Astrocyte of the cerebellum (primary cell): Measurements from ENCODE around the gene LYST.
"Not testable (repeated sequence)": the region's sequence is repeated elsewhere in the genome, so short reads cannot be mapped to it uniquely, and the experiment has no call there.

ENCODE experiments used
- DNase-seq: peaks from one replicate; pipeline ENCODE4 v3.0.0-alpha.2; 2011; ENCODE audit warnings: low read depth
- H3K4me3 ChIP-seq: 2 replicates; pipeline ENCODE4 v1.5.1; 2011; ENCODE audit warnings: mild to moderate bottlenecking, low read depth, low read length, moderate library complexity
- CTCF ChIP-seq: IDR thresholded peaks from 2 replicates; pipeline ENCODE4 v1.5.1; 2012; ENCODE audit warnings: low read length, low read depth, moderate library complexity, mild to moderate bottlenecking; ENCODE audit errors: missing control alignments
- in situ Hi-C: cut with HindIII; loops from 2 replicates; pipeline ENCODE4 v1.10.0; 2017; ENCODE audit warnings: low sequenced_read_pairs

The LYST gene

GRCh38 chr1:235854347-235854746 lies 12.4 kb downstream of the LYST start:
- H3K4me3 ChIP-seq: no peak overlapping the region
- no peak for TF ChIP-seq CTCF
- no peak for DNase-seq
- in situ Hi-C loops: no loop called here

- no peak for DNase-seq
- no peak for TF ChIP-seq CTCF
- in situ Hi-C loops: no loop called here
- H3K4me3 ChIP-seq: no peak overlapping the region
Measured at GRCh38 chr1:235853653-235854052, 13.1 kb downstream of the LYST start.

GRCh38 chr1:235852887-235853286 lies 13.8 kb downstream of the LYST start:
- in situ Hi-C loops: no loop called here
- no peak for DNase-seq
- H3K4me3 ChIP-seq: no peak overlapping the region
- TF ChIP-seq CTCF: no peak

GRCh38 chr1:235851939-235852338 lies 14.8 kb downstream of the LYST start:
- no peak for DNase-seq
- in situ Hi-C loops: no loop called here
- TF ChIP-seq CTCF: no peak
- H3K4me3 ChIP-seq: no peak overlapping the region

GRCh38 chr1:235848251-235848650 lies 18.5 kb downstream of the LYST start:
- DNase-seq, H3K4me3 ChIP-seq, in situ Hi-C loops: not testable (repeated sequence)

GRCh38 chr1:235845656-235846107 lies 21.0 kb downstream of the LYST start:
- in situ Hi-C loops, H3K4me3 ChIP-seq, DNase-seq: not testable (repeated sequence)

GRCh38 chr1:235844776-235845175 lies 21.9 kb downstream of the LYST start:
- TF ChIP-seq CTCF: no peak
- no peak for DNase-seq
- in situ Hi-C loops: no loop called here
- no peak overlapping the region for H3K4me3 ChIP-seq

GRCh38 chr1:235843461-235843961 lies 23.2 kb downstream of the LYST start:
- no peak for DNase-seq
- peak; percentile 66 for TF ChIP-seq CTCF
- in situ Hi-C loops: no loop called here
- H3K4me3 ChIP-seq: no peak overlapping the region
